Skin of body (tissue), 2 donors: ENCODE measurements around the gene GLRA3. TPM values are rescaled to one million over a fixed set of nuclear protein-coding genes. Genes with fewer than 3 reads are reported as not detected.
A peak's percentile ranks its signal among the peaks of the same experiment; 100 is the strongest.
"Not testable (repeated sequence)": the region's sequence is repeated elsewhere in the genome, so short reads cannot be mapped to it uniquely, and the experiment has no call there.

Source experiments
- DNase-seq: peaks from one replicate; lab custom pipeline; 2025; lab: John Stamatoyannopoulos, UW
- total RNA-seq: library from RNA; depleted of rRNA; stranded (reverse); fragments of >200 nt; gene quantifications from one replicate; pipeline ENCODE4 v1.2.3, GENCODE V29; 2014

The GLRA3 gene
- total RNA-seq, 1 donor from 2014 or later, result not detected

GRCh38 chr4:174714393-174715211 is 114.4 kb downstream of the GLRA3 start:
- DNase-seq, result no peak

- DNase-seq, result no peak
Observed at GRCh38 chr4:174713821-174714220, 115.2 kb downstream of the GLRA3 start.

GRCh38 chr4:174713181-174713580 is 115.9 kb downstream of the GLRA3 start:
- DNase-seq, result no peak

GRCh38 chr4:174709526-174709925 is 119.5 kb downstream of the GLRA3 start:
- no peak for DNase-seq

- DNase-seq, result no peak
Observed at GRCh38 chr4:174708381-174708780, 120.7 kb downstream of the GLRA3 start.

GRCh38 chr4:174707902-174708301 is 121.1 kb downstream of the GLRA3 start:
- peak; percentile 23 for DNase-seq

- DNase-seq, result no peak
Observed at GRCh38 chr4:174707051-174707676, 121.9 kb downstream of the GLRA3 start.

- no peak for DNase-seq
Observed at GRCh38 chr4:174702979-174703478, 126.0 kb downstream of the GLRA3 start.

- no peak for DNase-seq
Observed at GRCh38 chr4:174699654-174700053, 129.4 kb downstream of the GLRA3 start.

- no peak for DNase-seq
Observed at GRCh38 chr4:174697896-174698295, 131.2 kb downstream of the GLRA3 start.

- peak; percentile 85 for DNase-seq
Observed at GRCh38 chr4:174697202-174697601, 131.8 kb downstream of the GLRA3 start.

GRCh38 chr4:174696657-174697056 is 132.4 kb downstream of the GLRA3 start:
- no peak for DNase-seq

GRCh38 chr4:174691876-174692275 is 137.2 kb downstream of the GLRA3 start:
- not testable (repeated sequence) for DNase-seq

- no peak for DNase-seq
Observed at GRCh38 chr4:174690665-174691064, 138.4 kb downstream of the GLRA3 start.

GRCh38 chr4:174689618-174690017 is 139.4 kb downstream of the GLRA3 start:
- DNase-seq, result no peak

GRCh38 chr4:174686826-174687225 is 142.2 kb downstream of the GLRA3 start:
- no peak for DNase-seq

- no peak for DNase-seq
Observed at GRCh38 chr4:174681723-174682300, 147.2 kb downstream of the GLRA3 start.

- DNase-seq, result no peak
Observed at GRCh38 chr4:174674305-174674840, 154.7 kb downstream of the GLRA3 start.

GRCh38 chr4:174673865-174674264 is 155.2 kb downstream of the GLRA3 start:
- no peak for DNase-seq

GRCh38 chr4:174672276-174672675 is 156.8 kb downstream of the GLRA3 start:
- DNase-seq, result no peak

GRCh38 chr4:174669270-174669669 is 159.8 kb downstream of the GLRA3 start:
- DNase-seq, result no peak

- DNase-seq, result no peak
Observed at GRCh38 chr4:174665799-174666198, 163.2 kb downstream of the GLRA3 start.
